SK-N-SH (cell line): ENCODE results near the gene TMEM52B. TPM values are rescaled to one million over a fixed set of nuclear protein-coding genes. Genes with fewer than 3 reads are reported as not detected.

ENCODE experiments used
- CTCF ChIA-PET: fragments of 300-600, 350-600 bp; formaldehyde crosslinking; extraction: SDS; loops from one replicate; lab custom pipeline; 2021; lab: Yijun Ruan, JAX
- POLR2A ChIA-PET: fragments of 350-600 bp; sonication (Branson Sonifier 250); formaldehyde crosslinking; extraction: SDS; loops from one replicate; lab custom pipeline; 2020; ENCODE audit warnings: antibody characterized with exemption, inconsistent platforms; lab: Yijun Ruan, JAX
- DNase-seq: peaks from one replicate; pipeline ENCODE4 v3.0.0; 2012
- H2AFZ ChIP-seq: fragments of 200-600 bp; sonication (generic); 2 replicates; pipeline ENCODE4 v1.8.1; 2016; ENCODE audit warnings: antibody characterized with exemption, mild to moderate bottlenecking, low read depth
- H3F3A ChIP-seq: fragments of 200-600 bp; sonication (generic); replicated peaks from 2 replicates; pipeline ENCODE3; 2016; ENCODE audit warnings: antibody characterized with exemption, mild to moderate bottlenecking; ENCODE audit not compliant: insufficient read depth
- H3K27ac ChIP-seq, 2 experiments: fragments of 200-500 bp in 1 of 2; fragments of 200-600 bp in 1 of 2; sonication (Bioruptor generic) in 1 of 2; sonication (generic), shearing (Covaris generic) in 1 of 2; 2 replicates each; pipeline versions ENCODE4 v1.5.1 to v1.6.1; 2014 to 2016; ENCODE audit warnings: low read depth in 2 of 2, inconsistent platforms in 1 of 2, low read length in 1 of 2, mild to moderate bottlenecking in 1 of 2, mixed read lengths in 1 of 2
- H3K27me3 ChIP-seq: fragments of 200-600 bp; sonication (generic), shearing (Covaris generic); 2 replicates; pipeline ENCODE4 v1.6.1; 2016; ENCODE audit warnings: mixed run types; ENCODE audit not compliant: insufficient read depth
- H3K36me3 ChIP-seq, 2 experiments: fragments of 200-500 bp in 1 of 2; fragments of 200-600 bp in 1 of 2; sonication (Bioruptor generic) in 1 of 2; sonication (generic) in 1 of 2; replicated peaks in 1 of 2; 2 replicates each; pipeline versions ENCODE3 to v1.5.1; 2014 to 2016; ENCODE audit warnings: low read length in 1 of 2, mild to moderate bottlenecking in 1 of 2; ENCODE audit not compliant: insufficient read depth in 2 of 2, control insufficient read depth in 1 of 2
- H3K4me1 ChIP-seq, 2 experiments: fragments of 200-500 bp in 1 of 2; fragments of 200-600 bp in 1 of 2; sonication (Bioruptor generic) in 1 of 2; sonication (generic), shearing (Covaris generic) in 1 of 2; 2 replicates each; pipeline versions ENCODE4 v1.5.1 to v1.6.1; 2014 to 2016; ENCODE audit warnings: low read depth in 1 of 2, low read length in 1 of 2, mixed run types in 1 of 2; ENCODE audit not compliant: insufficient read depth in 2 of 2, control insufficient read depth in 1 of 2
- H3K4me2 ChIP-seq: fragments of 200-600 bp; sonication (generic), shearing (Covaris generic); 2 replicates; pipeline ENCODE4 v1.6.1; 2017; ENCODE audit warnings: mixed run types
- H3K4me3 ChIP-seq, 2 experiments: fragments of 200-500 bp in 1 of 2; fragments of 200-600 bp in 1 of 2; sonication (Bioruptor generic) in 1 of 2; sonication (generic), shearing (Covaris generic) in 1 of 2; 2 replicates each; pipeline versions ENCODE4 v1.5.1 to v1.8.1; 2014 to 2016; ENCODE audit warnings: low read depth in 2 of 2, inconsistent platforms in 1 of 2, low read length in 1 of 2, mild to moderate bottlenecking in 1 of 2, mixed read lengths in 1 of 2, moderate library complexity in 1 of 2
- H3K79me2 ChIP-seq: fragments of 200-600 bp; sonication (generic); 2 replicates; pipeline ENCODE4 v1.8.1; 2017; ENCODE audit warnings: mild to moderate bottlenecking; ENCODE audit not compliant: insufficient read depth
- H3K9ac ChIP-seq: fragments of 200-600 bp; sonication (generic); 2 replicates; pipeline ENCODE4 v1.6.1; 2017; ENCODE audit warnings: mixed run types
- H3K9me2 ChIP-seq: fragments of 200-600 bp; sonication (generic); 2 replicates; pipeline ENCODE4 v1.6.1; 2017; ENCODE audit warnings: mixed run types
- H3K9me3 ChIP-seq: fragments of 200-600 bp; sonication (generic); 2 replicates; pipeline ENCODE4 v1.6.1; 2017; ENCODE audit warnings: mixed run types, mild to moderate bottlenecking, moderate library complexity
- H4K20me1 ChIP-seq: fragments of 200-600 bp; sonication (generic); 2 replicates; pipeline ENCODE4 v1.6.1; 2017; ENCODE audit warnings: mild to moderate bottlenecking, mixed run types; ENCODE audit not compliant: insufficient read depth
- ELF1 ChIP-seq: IDR thresholded peaks from 2 replicates; pipeline ENCODE4 v1.4.0; 2012
- EP300 ChIP-seq, 2 experiments: IDR thresholded peaks; 2 replicates each; pipeline versions ENCODE4 v1.4.0 to v1.6.1; 2012; ENCODE audit warnings: borderline replicate concordance in 1 of 2, low read depth in 1 of 2, low read length in 1 of 2
- EZH2phosphoT487 ChIP-seq: fragments of 200-600 bp; sonication (generic); IDR thresholded peaks from 2 replicates; pipeline ENCODE4 v1.6.1; 2017; ENCODE audit warnings: low read depth, mixed run types, mild to moderate bottlenecking, antibody characterized with exemption, moderate library complexity, borderline replicate concordance
- GABPA ChIP-seq: IDR thresholded peaks from 2 replicates; pipeline ENCODE4 v1.4.0; 2012; ENCODE audit warnings: low read depth, mild to moderate bottlenecking
- MXI1 ChIP-seq: IDR thresholded peaks from 2 replicates; pipeline ENCODE4 v1.6.1; 2012; ENCODE audit warnings: mild to moderate bottlenecking, low read depth, low read length, improper control_type of control experiment
- NRF1 ChIP-seq: IDR thresholded peaks from 2 replicates; pipeline ENCODE4 v1.6.1; 2012; ENCODE audit warnings: low read depth, mild to moderate bottlenecking, low read length
- REST ChIP-seq: IDR thresholded peaks from 2 replicates; pipeline ENCODE4 v1.6.1; 2012; ENCODE audit warnings: mild to moderate bottlenecking, low read depth, low read length, moderate library complexity
- USF1 ChIP-seq: IDR thresholded peaks from 2 replicates; pipeline ENCODE4 v1.4.0; 2012; ENCODE audit warnings: low read depth, borderline replicate concordance
- ZBTB33 ChIP-seq: IDR thresholded peaks from 2 replicates; pipeline ENCODE4 v1.4.0; 2012; ENCODE audit warnings: low read depth, borderline replicate concordance
- WGBS: methylation state at CpG from one replicate; pipeline ENCODE4 v1.1.6; 2017; ENCODE audit warnings: low lambda C conversion rate; 5-methylcytosine and 5-hydroxymethylcytosine counted together
- polyA plus RNA-seq, 3 experiments: library from polyadenylated mRNA; depleted of rRNA; stranded (reverse); fragments of >200 nt; gene quantifications; 2 replicates each; pipeline ENCODE4 v1.2.3, GENCODE V29; 2012
- TF ChIP-seq, protein P1 (sequence below): fragments of 150-350 bp; IDR thresholded peaks from 2 replicates; pipeline ENCODE4 v1.6.1; 2016; ENCODE audit warnings: mild to moderate bottlenecking, low read depth, low read length
- TF ChIP-seq, protein P2 (sequence below): fragments of 150-350 bp; IDR thresholded peaks from 2 replicates; pipeline ENCODE4 v1.6.1; 2017; ENCODE audit warnings: antibody characterized with exemption, low read length, low read depth, borderline replicate concordance

TMEM52B gene
- polyA plus RNA-seq, 1 of the 3 experiments (the other 2 are of a cell fraction) = not detected

- POLR2A ChIA-PET = no interaction called here
- H3K9ac ChIP-seq = no peak overlapping the region
These were observed 45.9 kb upstream of the TMEM52B start for GRCh38 chr12:10132850-10133370.

More at GRCh38 chr12:10132850-10133370, 45.9 kb upstream of the TMEM52B start:
- H3K4me3 ChIP-seq = no peak overlapping the region
- peaks cover 22% of the 10 kb centered on the region for H3K27me3 ChIP-seq
- no peaks in the 10 kb centered on the region for H3K79me2 ChIP-seq
- no peaks in the 10 kb centered on the region for H3K9me3 ChIP-seq
- no peaks in the 10 kb centered on the region for H3K9me2 ChIP-seq
- no peak for TF ChIP-seq ELF1
- TF ChIP-seq USF1 = no peak
- TF ChIP-seq REST = no peak
- TF ChIP-seq MXI1 = no peak
- no peak for TF ChIP-seq ZBTB33
- TF ChIP-seq EZH2phosphoT487 = no peak
- TF ChIP-seq EP300 (IDR thresholded peaks at IDR 0.05; ENCODE audit: borderline replicate concordance in 1 of 2, low read depth in 1 of 2, low read length in 1 of 2) = no peak
- no peak for TF ChIP-seq GABPA
- TF ChIP-seq, protein P1, sequence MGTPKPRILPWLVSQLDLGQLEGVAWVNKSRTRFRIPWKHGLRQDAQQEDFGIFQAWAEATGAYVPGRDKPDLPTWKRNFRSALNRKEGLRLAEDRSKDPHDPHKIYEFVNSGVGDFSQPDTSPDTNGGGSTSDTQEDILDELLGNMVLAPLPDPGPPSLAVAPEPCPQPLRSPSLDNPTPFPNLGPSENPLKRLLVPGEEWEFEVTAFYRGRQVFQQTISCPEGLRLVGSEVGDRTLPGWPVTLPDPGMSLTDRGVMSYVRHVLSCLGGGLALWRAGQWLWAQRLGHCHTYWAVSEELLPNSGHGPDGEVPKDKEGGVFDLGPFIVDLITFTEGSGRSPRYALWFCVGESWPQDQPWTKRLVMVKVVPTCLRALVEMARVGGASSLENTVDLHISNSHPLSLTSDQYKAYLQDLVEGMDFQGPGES = no peak
- no peak for TF ChIP-seq NRF1
- TF ChIP-seq, protein P2, sequence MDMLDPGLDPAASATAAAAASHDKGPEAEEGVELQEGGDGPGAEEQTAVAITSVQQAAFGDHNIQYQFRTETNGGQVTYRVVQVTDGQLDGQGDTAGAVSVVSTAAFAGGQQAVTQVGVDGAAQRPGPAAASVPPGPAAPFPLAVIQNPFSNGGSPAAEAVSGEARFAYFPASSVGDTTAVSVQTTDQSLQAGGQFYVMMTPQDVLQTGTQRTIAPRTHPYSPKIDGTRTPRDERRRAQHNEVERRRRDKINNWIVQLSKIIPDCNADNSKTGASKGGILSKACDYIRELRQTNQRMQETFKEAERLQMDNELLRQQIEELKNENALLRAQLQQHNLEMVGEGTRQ = no peak
- H2AFZ ChIP-seq = no peak overlapping the region
- no peaks in the 10 kb centered on the region for H3K36me3 ChIP-seq
- no peaks in the 10 kb centered on the region for H4K20me1 ChIP-seq
- WGBS = 16% methylated on average over 6 of the region's 6 CpGs
- no peak overlapping the region for H3K4me2 ChIP-seq
- no peak overlapping the region for H3K27ac ChIP-seq
- no peaks in the 10 kb centered on the region for H3K4me1 ChIP-seq
- CTCF ChIA-PET = no interaction called here
- no peaks in the 10 kb centered on the region for H3F3A ChIP-seq
- DNase-seq = no peak
